ENCODE data around the gene TCAIM. TPM values are rescaled to one million over a fixed set of nuclear protein-coding genes. Genes with fewer than 3 reads are reported as not detected.

The TCAIM gene
- total and polyA plus RNA-seq, 2 experiments from 2014 or later = 10.3 to 26.0 TPM

GRCh38 chr3:44420676-44421075, 82.1 kb downstream of the TCAIM start:
- Mint-ChIP-seq H3K4me3 (no peak overlapping the region), H3K36me3 (ENCODE audit: low read depth) (peaks cover 7% of the 10 kb centered on the region; the same call in 2 of the 3 replicates), H3K9me3 (peaks cover 8% of the 10 kb centered on the region), H3K27me3 (ENCODE audit: insufficient read depth, low read depth, poor library complexity) (peaks cover 7% of the 10 kb centered on the region), H3K4me1 (no peaks in the 10 kb centered on the region), H3K27ac (no peak overlapping the region)
- Histone ChIP-seq H3F3A (replicated peaks; ENCODE audit: low read depth) (no peaks in the 10 kb centered on the region), H3K27me3 (ENCODE audit: insufficient read depth) (no peaks in the 10 kb centered on the region), H3K4me2 (no peak overlapping the region), H3K36me3 (ENCODE audit: insufficient read depth) (no peaks in the 10 kb centered on the region), H3K4me3 (no peak overlapping the region), H3K79me2 (replicated peaks; ENCODE audit: insufficient read depth) (no peaks in the 10 kb centered on the region), H4K20me1 (replicated peaks; ENCODE audit: insufficient read depth) (no peaks in the 10 kb centered on the region), H3K27ac (ENCODE audit: low read depth) (no peak overlapping the region), H2AFZ (no peak overlapping the region), H3K9me2 (ENCODE audit: insufficient read depth) (no peaks in the 10 kb centered on the region), H3K4me1 (ENCODE audit: insufficient read depth) (no peaks in the 10 kb centered on the region)
- DNase-seq (ENCODE audit: low spot score) (no peak), ATAC-seq (no peak)
- TF ChIP-seq STAT1 (IDR thresholded peaks at IDR 0.05; ENCODE audit: unreplicated experiment) (no peak), NANOG (IDR thresholded peaks at IDR 0.05; ENCODE audit: borderline replicate concordance) (no peak), CREB1 (CRISPR knock-in tag; IDR thresholded peaks at IDR 0.05; ENCODE audit: low read depth) (no peak), ZNF114 (CRISPR knock-in tag; IDR thresholded peaks at IDR 0.05) (no peak), ZNF462 (CRISPR knock-in tag; IDR thresholded peaks at IDR 0.05) (no peak), ZNF331 (CRISPR knock-in tag; IDR thresholded peaks at IDR 0.05; ENCODE audit: low read depth) (no peak), POLR2AphosphoS5 (IDR thresholded peaks at IDR 0.05; ENCODE audit: low read depth) (no peak), CTCF (conservative IDR thresholded peaks at IDR 0.05; ENCODE audit: low read depth in 2 of 2) (no peak), ETS1 (IDR thresholded peaks at IDR 0.05) (no peak), JUNB (IDR thresholded peaks at IDR 0.05; ENCODE audit: unreplicated experiment) (no peak), EZH2 (IDR thresholded peaks at IDR 0.05; ENCODE audit: low read depth, unreplicated experiment) (no peak), EZH2phosphoT487 (IDR thresholded peaks at IDR 0.05; ENCODE audit: unreplicated experiment) (no peak), REST (IDR thresholded peaks at IDR 0.05; ENCODE audit: unreplicated experiment) (no peak)

Measured in GM23338 (cell line).